Measurements from ENCODE around the gene HTR3A.

The HTR3A gene

GRCh38 chr11:113998574-113998973, 23.7 kb downstream of the HTR3A start:
- Histone ChIP-seq H3K9ac (ENCODE audit: low read length) (no peak overlapping the region), H3K79me2 (ENCODE audit: insufficient read depth, low read length) (no peaks in the 10 kb centered on the region), H2AFZ (ENCODE audit: low read length) (no peak overlapping the region), H3K36me3 (ENCODE audit: insufficient read depth, low read length) (no peaks in the 10 kb centered on the region), H3F3A (ENCODE audit: insufficient read depth, low read length) (no peaks in the 10 kb centered on the region), H3K4me3 (ENCODE audit: low read depth, low read length, poor library complexity, severe bottlenecking) (no peak overlapping the region), H3K4me1 (ENCODE audit: insufficient read depth, low read length, severe bottlenecking) (no peaks in the 10 kb centered on the region), H3K27me3 (ENCODE audit: insufficient read depth, low read length) (no peaks in the 10 kb centered on the region; the same call in 1 of the 2 replicates), H3K9me2 (ENCODE audit: low read depth, low read length) (no peaks in the 10 kb centered on the region), H3K27ac (ENCODE audit: low read depth, low read length, poor library complexity, severe bottlenecking) (no peak overlapping the region), H3K9me3 (ENCODE audit: low read length) (no peaks in the 10 kb centered on the region), H4K20me1 (ENCODE audit: insufficient read depth, low read length) (no peaks in the 10 kb centered on the region), H3K4me2 (ENCODE audit: low read length) (no peak overlapping the region)
- no peak for TF ChIP-seq CTCF (IDR thresholded peaks at IDR 0.05; ENCODE audit: low read length)
- no peak for TF ChIP-seq EZH2 (IDR thresholded peaks at IDR 0.05; ENCODE audit: borderline replicate concordance, low read length)

- no peaks in the 10 kb centered on the region for H3K9me2 ChIP-seq (ENCODE audit: low read depth, low read length)
- no peaks in the 10 kb centered on the region; the same call in 1 of the 2 replicates for H3K27me3 ChIP-seq (ENCODE audit: insufficient read depth, low read length)
- no peak for TF ChIP-seq EZH2 (IDR thresholded peaks at IDR 0.05; ENCODE audit: borderline replicate concordance, low read length)
- no peak for TF ChIP-seq CTCF (IDR thresholded peaks at IDR 0.05; ENCODE audit: low read length)
- no peak overlapping the region for H3K4me2 ChIP-seq (ENCODE audit: low read length)
- no peaks in the 10 kb centered on the region for H3K9me3 ChIP-seq (ENCODE audit: low read length)
- no peaks in the 10 kb centered on the region for H3F3A ChIP-seq (ENCODE audit: insufficient read depth, low read length)
- H3K36me3 ChIP-seq (ENCODE audit: insufficient read depth, low read length): no peaks in the 10 kb centered on the region
- H3K9ac ChIP-seq (ENCODE audit: low read length): no peak overlapping the region
- H3K27ac ChIP-seq (ENCODE audit: low read depth, low read length, poor library complexity, severe bottlenecking): no peak overlapping the region
- no peak overlapping the region for H2AFZ ChIP-seq (ENCODE audit: low read length)
- no peaks in the 10 kb centered on the region for H4K20me1 ChIP-seq (ENCODE audit: insufficient read depth, low read length)
- H3K4me3 ChIP-seq (ENCODE audit: low read depth, low read length, poor library complexity, severe bottlenecking): no peak overlapping the region
- no peaks in the 10 kb centered on the region for H3K79me2 ChIP-seq (ENCODE audit: insufficient read depth, low read length)
- no peaks in the 10 kb centered on the region for H3K4me1 ChIP-seq (ENCODE audit: insufficient read depth, low read length, severe bottlenecking)
Measured at GRCh38 chr11:114000526-114000925, 25.6 kb downstream of the HTR3A start.

GRCh38 chr11:114001416-114001815, 26.5 kb downstream of the HTR3A start:
- Histone ChIP-seq H4K20me1 (ENCODE audit: insufficient read depth, low read length) (no peaks in the 10 kb centered on the region), H3K4me1 (ENCODE audit: insufficient read depth, low read length, severe bottlenecking) (no peaks in the 10 kb centered on the region), H3K9me2 (ENCODE audit: low read depth, low read length) (no peaks in the 10 kb centered on the region), H3F3A (ENCODE audit: insufficient read depth, low read length) (no peaks in the 10 kb centered on the region), H2AFZ (ENCODE audit: low read length) (no peak overlapping the region), H3K27ac (ENCODE audit: low read depth, low read length, poor library complexity, severe bottlenecking) (no peak overlapping the region), H3K4me3 (ENCODE audit: low read depth, low read length, poor library complexity, severe bottlenecking) (no peak overlapping the region), H3K27me3 (ENCODE audit: insufficient read depth, low read length) (no peaks in the 10 kb centered on the region; the same call in 1 of the 2 replicates), H3K9me3 (ENCODE audit: low read length) (no peaks in the 10 kb centered on the region), H3K79me2 (ENCODE audit: insufficient read depth, low read length) (no peaks in the 10 kb centered on the region), H3K36me3 (ENCODE audit: insufficient read depth, low read length) (no peaks in the 10 kb centered on the region), H3K9ac (ENCODE audit: low read length) (no peak overlapping the region), H3K4me2 (ENCODE audit: low read length) (no peak overlapping the region)
- TF ChIP-seq EZH2 (IDR thresholded peaks at IDR 0.05; ENCODE audit: borderline replicate concordance, low read length) (no peak), CTCF (IDR thresholded peaks at IDR 0.05; ENCODE audit: low read length) (no peak)

All from OCI-LY1 (cell line).